NCI-H1694 (cell line): Measurements from ENCODE around the gene MUC6.

Experiments
- DNase-seq: peaks from one replicate; lab custom pipeline; 2025; lab: John Stamatoyannopoulos, UW

Gene MUC6, protein sequence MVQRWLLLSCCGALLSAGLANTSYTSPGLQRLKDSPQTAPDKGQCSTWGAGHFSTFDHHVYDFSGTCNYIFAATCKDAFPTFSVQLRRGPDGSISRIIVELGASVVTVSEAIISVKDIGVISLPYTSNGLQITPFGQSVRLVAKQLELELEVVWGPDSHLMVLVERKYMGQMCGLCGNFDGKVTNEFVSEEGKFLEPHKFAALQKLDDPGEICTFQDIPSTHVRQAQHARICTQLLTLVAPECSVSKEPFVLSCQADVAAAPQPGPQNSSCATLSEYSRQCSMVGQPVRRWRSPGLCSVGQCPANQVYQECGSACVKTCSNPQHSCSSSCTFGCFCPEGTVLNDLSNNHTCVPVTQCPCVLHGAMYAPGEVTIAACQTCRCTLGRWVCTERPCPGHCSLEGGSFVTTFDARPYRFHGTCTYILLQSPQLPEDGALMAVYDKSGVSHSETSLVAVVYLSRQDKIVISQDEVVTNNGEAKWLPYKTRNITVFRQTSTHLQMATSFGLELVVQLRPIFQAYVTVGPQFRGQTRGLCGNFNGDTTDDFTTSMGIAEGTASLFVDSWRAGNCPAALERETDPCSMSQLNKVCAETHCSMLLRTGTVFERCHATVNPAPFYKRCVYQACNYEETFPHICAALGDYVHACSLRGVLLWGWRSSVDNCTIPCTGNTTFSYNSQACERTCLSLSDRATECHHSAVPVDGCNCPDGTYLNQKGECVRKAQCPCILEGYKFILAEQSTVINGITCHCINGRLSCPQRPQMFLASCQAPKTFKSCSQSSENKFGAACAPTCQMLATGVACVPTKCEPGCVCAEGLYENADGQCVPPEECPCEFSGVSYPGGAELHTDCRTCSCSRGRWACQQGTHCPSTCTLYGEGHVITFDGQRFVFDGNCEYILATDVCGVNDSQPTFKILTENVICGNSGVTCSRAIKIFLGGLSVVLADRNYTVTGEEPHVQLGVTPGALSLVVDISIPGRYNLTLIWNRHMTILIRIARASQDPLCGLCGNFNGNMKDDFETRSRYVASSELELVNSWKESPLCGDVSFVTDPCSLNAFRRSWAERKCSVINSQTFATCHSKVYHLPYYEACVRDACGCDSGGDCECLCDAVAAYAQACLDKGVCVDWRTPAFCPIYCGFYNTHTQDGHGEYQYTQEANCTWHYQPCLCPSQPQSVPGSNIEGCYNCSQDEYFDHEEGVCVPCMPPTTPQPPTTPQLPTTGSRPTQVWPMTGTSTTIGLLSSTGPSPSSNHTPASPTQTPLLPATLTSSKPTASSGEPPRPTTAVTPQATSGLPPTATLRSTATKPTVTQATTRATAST (N-terminal part only)

GRCh38 chr11:1036303-1036923 lies at the start of gene MUC6:
TSS of gene MUC6 (minus strand) at chr11:1036718. CDS start at chr11:1036655, 63 bp downstream.
- no peak for DNase-seq

DNA sequence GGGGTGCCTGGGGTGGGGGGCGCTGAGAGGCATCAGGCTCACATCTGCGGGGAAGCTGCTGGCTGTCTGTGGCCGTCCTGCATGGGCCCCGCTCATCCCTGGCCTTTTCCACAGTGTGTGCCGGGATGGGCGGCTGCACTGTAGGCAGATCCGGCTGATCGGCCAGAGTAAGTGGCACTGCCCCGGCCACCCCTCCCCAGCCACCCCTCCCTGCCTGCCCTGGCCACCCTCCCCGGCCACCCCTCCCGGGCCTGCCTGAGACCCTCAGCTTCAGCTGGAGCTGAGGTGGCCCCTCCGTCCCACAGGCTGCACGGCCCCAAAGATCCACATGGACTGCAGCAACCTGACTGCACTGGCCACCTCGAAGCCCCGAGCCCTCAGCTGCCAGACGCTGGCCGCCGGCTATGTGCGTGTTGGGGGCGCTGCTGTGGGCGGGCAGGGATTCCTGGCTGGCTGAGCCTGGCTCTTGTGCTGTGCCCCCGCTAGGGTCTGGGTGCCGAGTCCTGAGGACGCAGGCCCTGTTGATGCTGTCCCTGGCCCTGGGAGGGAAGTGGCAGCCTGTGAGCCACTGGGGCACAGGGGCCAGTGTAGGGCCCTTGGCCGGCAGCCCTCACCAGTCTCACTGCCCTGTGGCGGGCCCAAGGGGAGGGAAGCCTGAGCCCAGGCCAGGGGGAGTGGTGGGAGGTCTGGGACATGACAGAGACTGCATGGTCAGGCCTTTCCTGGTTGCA lies 49.1 kb upstream of the MUC6 start:
- DNase-seq: no peak

DNA sequence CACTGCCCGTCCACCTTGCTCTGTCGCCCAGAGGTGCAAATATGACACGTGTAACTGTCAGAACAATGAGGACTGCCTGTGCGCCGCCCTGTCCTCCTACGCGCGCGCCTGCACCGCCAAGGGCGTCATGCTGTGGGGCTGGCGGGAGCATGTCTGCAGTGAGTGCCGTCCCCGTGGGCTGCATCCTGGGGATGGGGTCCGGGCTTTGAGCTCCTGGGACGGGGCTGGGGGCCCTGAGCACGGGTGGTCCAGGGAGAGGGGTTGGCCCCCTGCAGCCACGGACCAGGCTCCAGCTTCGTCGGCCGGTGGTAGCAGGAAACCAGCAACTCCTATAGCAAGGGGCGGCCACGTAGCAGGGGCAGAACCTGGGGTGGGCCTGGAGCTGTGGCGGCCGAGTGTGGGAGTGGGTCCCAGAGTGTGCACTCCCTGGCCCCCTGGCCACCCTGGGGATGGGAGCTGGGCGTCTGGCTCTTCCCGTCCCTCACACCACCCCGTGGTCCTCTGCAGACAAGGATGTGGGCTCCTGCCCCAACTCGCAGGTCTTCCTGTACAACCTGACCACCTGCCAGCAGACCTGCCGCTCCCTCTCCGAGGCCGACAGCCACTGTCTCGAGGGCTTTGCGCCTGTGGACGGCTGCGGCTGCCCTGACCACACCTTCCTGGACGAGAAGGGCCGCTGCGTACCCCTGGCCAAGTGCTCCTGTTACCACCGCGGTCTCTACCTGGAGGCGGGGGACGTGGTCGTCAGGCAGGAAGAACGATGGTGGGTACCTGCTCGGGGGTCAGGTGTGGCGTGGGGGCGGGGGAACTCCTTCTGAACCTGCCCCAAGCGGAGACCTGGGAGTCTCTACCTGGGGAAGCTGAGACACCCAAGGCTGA lies 48.3 kb upstream of the MUC6 start:
- DNase-seq: no peak

DNA sequence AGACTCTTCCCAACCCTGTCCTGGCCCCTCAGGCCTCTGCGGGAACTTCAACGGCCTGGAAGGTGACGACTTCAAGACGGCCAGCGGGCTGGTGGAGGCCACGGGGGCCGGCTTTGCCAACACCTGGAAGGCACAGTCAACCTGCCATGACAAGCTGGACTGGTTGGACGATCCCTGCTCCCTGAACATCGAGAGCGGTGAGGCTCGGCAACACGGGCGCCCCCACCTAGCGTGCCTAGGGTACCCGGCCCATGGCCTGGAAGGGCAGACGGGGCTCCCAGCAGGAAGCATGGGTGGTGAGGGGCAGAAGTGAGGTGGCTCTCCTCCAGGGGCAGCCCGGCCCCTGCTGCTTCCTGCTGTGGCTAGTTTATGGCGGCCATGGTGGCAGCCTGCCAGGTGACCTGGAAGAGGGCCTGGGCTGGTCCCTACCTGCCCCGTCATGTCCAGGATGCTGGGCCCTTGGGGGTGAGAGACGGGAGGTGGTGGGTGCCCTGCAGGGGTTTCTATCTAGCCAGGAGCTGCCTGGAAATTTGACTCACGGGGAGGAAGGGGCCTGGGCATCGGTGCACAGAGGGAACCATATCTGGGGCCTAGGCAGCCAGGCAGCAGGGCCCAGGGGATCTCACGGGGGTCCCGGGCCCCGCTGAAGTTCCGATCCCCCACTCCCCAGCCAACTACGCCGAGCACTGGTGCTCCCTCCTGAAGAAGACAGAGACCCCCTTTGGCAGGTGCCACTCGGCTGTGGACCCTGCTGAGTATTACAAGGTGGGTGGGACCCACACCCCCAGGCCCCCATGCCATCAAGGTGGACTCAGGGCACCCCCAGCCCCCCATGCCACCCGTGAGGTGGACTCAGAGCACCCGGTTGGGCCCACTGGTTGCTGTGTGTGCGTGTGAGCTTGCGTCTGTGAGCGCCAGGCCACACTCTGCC lies 47.4 kb upstream of the MUC6 start:
- no peak for DNase-seq

DNA sequence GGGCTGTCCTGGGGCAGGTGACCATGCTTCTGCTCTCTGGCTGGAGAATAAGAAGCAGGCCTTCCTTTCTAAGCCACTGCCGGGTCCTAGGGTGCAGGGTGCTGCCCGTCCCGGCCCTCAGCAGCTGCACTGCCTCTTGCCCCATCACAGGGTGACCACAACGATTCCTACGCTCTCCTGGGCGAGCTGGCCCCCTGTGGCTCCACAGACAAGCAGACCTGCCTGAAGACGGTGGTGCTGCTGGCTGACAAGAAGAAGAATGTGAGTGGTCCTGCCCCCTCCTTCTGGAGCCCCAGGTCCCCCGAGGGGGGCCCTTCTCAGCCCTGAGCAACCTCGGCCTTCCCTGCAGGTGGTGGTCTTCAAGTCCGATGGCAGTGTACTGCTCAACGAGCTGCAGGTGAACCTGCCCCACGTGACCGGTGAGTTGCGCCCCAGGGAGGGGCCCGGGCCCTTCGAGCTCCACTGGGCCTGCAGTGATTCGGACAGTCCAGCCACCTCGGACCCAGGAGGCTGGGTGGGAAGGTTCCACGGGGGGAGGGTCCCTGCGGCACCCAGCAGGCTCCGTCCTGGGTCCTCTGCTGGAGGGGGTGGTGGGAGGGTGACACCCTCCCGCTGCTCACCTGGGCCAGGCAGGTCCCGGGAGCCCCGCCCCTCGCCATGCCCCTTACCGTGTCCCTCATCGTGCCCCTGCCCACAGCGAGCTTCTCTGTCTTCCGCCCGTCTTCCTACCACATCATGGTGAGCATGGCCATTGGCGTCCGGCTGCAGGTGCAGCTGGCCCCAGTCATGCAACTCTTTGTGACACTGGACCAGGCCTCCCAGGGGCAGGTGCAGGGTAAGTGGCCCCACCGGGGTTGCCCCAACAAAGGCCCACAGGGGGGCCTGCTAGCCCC lies 46.5 kb upstream of the MUC6 start:
- no peak for DNase-seq

DNA sequence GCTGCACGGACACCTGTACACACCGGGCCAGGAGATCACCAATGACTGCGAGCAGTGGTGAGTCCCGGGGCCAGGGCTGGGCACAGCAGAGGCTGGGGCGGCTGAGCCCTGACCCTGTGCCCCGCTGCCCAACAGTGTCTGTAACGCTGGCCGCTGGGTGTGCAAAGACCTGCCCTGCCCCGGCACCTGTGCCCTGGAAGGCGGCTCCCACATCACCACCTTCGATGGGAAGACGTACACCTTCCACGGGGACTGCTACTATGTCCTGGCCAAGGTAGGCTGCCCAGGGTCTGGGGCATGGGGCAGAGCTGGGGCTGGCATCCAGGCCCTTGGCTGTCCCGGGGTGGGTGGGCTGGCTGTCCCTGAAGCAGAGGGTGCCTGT lies 45.8 kb upstream of the MUC6 start:
- no peak for DNase-seq

DNA sequence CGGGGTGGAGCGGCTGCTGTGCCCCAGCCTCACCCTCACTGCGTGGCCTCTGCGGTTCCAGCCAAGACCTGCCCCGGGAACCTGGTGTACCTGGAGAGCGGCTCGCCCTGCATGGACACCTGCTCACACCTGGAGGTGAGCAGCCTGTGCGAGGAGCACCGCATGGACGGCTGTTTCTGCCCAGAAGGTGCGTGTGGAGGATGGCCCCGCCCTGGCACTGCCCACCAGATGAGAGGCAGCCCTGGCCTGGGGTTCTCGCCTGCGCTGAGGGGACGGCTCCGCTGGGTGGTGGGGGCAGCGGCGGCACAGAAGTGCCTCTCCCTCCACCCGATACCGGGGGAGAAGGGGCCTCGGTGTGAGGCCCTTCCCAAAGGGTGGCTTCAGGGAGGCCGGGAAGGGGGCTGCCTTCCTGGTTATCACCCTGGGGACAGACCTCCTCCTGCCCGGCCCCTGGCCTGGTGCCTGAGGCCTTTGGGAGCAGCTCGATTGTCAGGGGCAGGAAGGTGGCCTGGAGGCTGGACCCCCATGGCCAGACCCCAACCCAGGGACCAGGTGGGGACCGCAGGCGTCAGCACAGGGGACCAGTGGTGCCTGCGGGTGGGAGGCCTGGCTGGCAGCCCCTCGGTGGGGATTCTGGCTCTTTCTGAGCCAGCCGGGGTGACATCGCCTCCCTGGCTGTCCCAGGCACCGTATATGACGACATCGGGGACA lies 45.2 kb upstream of the MUC6 start:
- no peak for DNase-seq

- DNase-seq: no peak
Measured at GRCh38 chr11:1078191-1078601, 41.7 kb upstream of the MUC6 start.

DNA sequence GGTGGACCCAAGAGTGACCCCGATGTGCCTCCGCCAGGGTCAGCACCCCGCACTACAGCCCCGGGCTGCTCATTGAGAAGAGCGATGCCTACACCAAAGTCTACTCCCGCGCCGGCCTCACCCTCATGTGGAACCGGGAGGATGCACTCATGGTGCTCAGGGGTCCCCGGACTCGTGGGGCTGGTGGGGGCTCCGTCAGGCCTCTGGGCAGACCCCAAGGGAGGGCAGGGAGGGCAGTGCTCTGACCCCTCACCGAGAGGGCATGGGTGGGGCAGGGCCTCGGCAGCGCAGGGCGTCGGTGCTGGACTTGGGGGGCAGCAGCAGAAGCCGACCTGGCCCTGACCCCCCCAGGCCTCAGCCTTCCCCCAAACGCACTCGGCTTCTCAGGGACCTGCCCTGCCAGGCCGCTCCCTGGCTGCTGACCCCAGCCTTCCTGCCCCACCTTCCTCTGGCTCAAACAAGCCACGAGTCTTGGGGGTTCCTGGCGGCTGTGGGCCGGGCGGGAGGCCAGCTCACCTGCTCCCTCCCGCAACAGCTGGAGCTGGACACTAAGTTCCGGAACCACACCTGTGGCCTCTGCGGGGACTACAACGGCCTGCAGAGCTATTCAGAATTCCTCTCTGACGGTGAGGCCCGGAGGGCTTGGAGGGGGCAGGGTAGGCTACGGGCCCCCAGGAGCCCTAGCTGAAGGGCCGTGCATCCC lies 41.0 kb upstream of the MUC6 start:
- no peak for DNase-seq

DNA sequence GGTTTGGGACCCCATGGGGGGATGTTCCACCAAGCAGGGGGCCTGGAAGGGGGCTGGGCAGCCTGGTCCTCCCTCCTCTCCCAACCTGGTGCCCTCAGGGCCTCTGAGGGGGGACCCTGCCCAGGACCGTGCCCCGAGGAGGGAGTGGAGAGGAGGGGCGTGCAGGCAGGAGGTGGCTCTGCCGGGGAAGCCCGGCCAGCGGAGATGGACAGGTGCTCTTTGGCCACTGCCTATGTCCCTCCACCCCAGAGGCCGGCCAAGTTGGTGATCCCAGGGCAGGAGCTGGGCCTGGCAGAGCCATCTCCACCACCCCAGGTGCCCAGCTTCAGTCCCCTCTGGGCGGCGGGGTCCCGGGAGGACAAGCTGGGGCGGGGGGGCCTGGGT lies 40.5 kb upstream of the MUC6 start:
- no peak for DNase-seq

DNA sequence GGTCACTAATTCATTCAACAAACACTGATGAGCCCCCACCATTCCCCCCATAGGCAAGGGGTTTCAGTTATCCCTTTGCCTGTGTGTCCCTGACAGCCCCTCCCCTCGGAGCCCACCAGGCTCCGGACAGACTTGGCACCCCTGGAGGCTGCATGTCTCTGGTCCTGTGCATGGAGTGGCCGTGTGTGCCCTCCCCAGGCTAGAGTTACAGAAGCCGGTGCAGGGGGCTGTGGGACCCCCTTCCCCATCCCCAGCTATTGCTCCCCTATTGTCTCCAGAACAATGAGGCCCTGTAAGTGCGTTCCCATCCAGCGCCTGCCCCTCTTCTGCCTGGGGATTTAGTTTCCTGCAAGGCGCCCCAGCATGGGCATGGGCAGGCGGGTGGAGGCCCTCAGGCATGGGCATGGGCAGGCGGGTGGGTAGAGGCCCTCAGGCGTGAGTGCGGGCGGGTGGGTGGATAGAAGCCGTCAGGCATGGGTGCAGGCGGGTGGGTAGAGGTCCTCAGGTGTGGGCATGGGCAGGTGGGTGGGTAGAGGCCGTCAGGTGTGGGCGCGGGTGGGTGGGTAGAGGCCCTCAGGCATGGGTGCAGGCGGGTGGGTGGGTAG lies 39.6 kb upstream of the MUC6 start:
- no peak for DNase-seq

- DNase-seq: no peak
Measured at GRCh38 chr11:1075341-1075911, 38.9 kb upstream of the MUC6 start.

GRCh38 chr11:1074244-1075221 lies 38.0 kb upstream of the MUC6 start, which contains the start of gene MUC2:
TSS of gene MUC2 (plus strand) at chr11:1074874.
- DNase-seq: no peak

DNA sequence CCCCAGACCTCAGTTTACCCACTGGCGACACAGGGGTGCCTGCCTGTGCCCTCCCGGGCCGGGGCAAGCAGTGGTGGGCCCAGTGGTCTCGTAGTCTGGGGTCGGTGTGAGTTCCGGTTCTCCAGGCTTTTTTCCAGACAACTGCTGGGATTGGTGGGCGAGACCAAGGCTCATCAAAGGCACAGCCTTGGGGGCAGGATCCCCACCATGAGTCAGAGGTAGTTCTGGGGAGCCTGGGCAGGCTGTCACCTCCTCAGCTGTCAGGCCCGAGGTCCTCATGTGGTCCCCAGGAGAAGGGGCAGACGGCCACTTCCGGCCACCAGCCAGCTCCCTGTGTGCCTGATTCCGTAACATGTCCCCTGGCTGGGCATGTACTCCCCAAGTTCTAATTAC lies 37.3 kb upstream of the MUC6 start:
- DNase-seq: no peak
